ENCODE data around the gene MRM3.
"Not testable (repeated sequence)": the region's sequence is repeated elsewhere in the genome, so short reads cannot be mapped to it uniquely, and the experiment has no call there.

GRCh38 chr17:785901-786300 lies 3.7 kb downstream of the MRM3 start:
- not testable (repeated sequence) for TF ChIP-seq CTCF (conservative IDR thresholded peaks at IDR 0.05; ENCODE audit: low read depth in 2 of 2); EZH2 (IDR thresholded peaks at IDR 0.05; ENCODE audit: low read depth, unreplicated experiment); POLR2AphosphoS5 (IDR thresholded peaks at IDR 0.05; ENCODE audit: low read depth); EZH2phosphoT487 (IDR thresholded peaks at IDR 0.05; ENCODE audit: unreplicated experiment); CREB1 (CRISPR knock-in tag; IDR thresholded peaks at IDR 0.05; ENCODE audit: low read depth)
- TF ChIP-seq, protein P1, sequence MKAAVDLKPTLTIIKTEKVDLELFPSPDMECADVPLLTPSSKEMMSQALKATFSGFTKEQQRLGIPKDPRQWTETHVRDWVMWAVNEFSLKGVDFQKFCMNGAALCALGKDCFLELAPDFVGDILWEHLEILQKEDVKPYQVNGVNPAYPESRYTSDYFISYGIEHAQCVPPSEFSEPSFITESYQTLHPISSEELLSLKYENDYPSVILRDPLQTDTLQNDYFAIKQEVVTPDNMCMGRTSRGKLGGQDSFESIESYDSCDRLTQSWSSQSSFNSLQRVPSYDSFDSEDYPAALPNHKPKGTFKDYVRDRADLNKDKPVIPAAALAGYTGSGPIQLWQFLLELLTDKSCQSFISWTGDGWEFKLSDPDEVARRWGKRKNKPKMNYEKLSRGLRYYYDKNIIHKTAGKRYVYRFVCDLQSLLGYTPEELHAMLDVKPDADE (IDR thresholded peaks at IDR 0.05) = not testable (repeated sequence)
